Progenitor cell of endocrine pancreas (in vitro differentiated cells): ENCODE results near the gene ADGRB2. TPM values are rescaled to one million over a fixed set of nuclear protein-coding genes. Genes with fewer than 3 reads are reported as not detected.

ENCODE experiments used
- DNase-seq: peaks from one replicate; pipeline ENCODE4 v3.0.0; 2021; ENCODE audit warnings: low spot score; ENCODE audit not compliant: unreplicated experiment
- H3K27ac Mint-ChIP-seq: 2 replicates; pipeline ENCODE4 v1.8.0; 2021; ENCODE audit warnings: mild to moderate bottlenecking, moderate library complexity, mixed read lengths
- H3K27me3 Mint-ChIP-seq: 2 replicates; pipeline ENCODE4 v1.8.0; 2021; ENCODE audit warnings: mixed read lengths
- H3K36me3 Mint-ChIP-seq: 2 replicates; pipeline ENCODE4 v1.8.0; 2022; ENCODE audit warnings: mixed read lengths; ENCODE audit not compliant: insufficient read depth
- H3K4me1 Mint-ChIP-seq: 2 replicates; pipeline ENCODE4 v1.8.0; 2021; ENCODE audit warnings: low read depth, mixed read lengths
- H3K4me3 Mint-ChIP-seq: 2 replicates; pipeline ENCODE4 v1.8.0; 2021; ENCODE audit warnings: low read depth, mild to moderate bottlenecking, moderate library complexity, mixed read lengths
- H3K9me3 Mint-ChIP-seq: 2 replicates; pipeline ENCODE4 v1.8.0; 2021; ENCODE audit warnings: low read depth, mixed read lengths
- total RNA-seq: library from RNA; stranded (reverse); gene quantifications from 2 replicates; pipeline ENCODE4 v1.2.1, GENCODE V29; 2021
- TF ChIP-seq, protein P1 (sequence below): fragments of 200-600 bp; sonication (generic); IDR thresholded peaks from one replicate; pipeline ENCODE4 v1.5.0; 2021; ENCODE audit warnings: antibody characterized with exemption, mild to moderate bottlenecking; ENCODE audit not compliant: unreplicated experiment

ADGRB2 gene
- total RNA-seq, 1 donor from 2014 or later = 5.5 TPM

- no peaks in the 10 kb centered on the region for H3K36me3 Mint-ChIP-seq
- H3K27me3 Mint-ChIP-seq = peaks cover 30% of the 10 kb centered on the region
- no peak for DNase-seq
- H3K4me1 Mint-ChIP-seq = no peaks in the 10 kb centered on the region
- H3K4me3 Mint-ChIP-seq = no peak overlapping the region
- no peak overlapping the region for H3K27ac Mint-ChIP-seq
- no peaks in the 10 kb centered on the region for H3K9me3 Mint-ChIP-seq
- TF ChIP-seq, protein P1, sequence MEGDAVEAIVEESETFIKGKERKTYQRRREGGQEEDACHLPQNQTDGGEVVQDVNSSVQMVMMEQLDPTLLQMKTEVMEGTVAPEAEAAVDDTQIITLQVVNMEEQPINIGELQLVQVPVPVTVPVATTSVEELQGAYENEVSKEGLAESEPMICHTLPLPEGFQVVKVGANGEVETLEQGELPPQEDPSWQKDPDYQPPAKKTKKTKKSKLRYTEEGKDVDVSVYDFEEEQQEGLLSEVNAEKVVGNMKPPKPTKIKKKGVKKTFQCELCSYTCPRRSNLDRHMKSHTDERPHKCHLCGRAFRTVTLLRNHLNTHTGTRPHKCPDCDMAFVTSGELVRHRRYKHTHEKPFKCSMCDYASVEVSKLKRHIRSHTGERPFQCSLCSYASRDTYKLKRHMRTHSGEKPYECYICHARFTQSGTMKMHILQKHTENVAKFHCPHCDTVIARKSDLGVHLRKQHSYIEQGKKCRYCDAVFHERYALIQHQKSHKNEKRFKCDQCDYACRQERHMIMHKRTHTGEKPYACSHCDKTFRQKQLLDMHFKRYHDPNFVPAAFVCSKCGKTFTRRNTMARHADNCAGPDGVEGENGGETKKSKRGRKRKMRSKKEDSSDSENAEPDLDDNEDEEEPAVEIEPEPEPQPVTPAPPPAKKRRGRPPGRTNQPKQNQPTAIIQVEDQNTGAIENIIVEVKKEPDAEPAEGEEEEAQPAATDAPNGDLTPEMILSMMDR = no peak
Observed at GRCh38 chr1:31800674-31800967, 36.5 kb upstream of the ADGRB2 start.

GRCh38 chr1:31799895-31800673 lies 35.9 kb upstream of the ADGRB2 start:
- no peak overlapping the region for H3K4me3 Mint-ChIP-seq
- peaks cover 30% of the 10 kb centered on the region for H3K27me3 Mint-ChIP-seq
- H3K9me3 Mint-ChIP-seq = no peaks in the 10 kb centered on the region
- DNase-seq = no peak
- no peak overlapping the region for H3K27ac Mint-ChIP-seq
- H3K4me1 Mint-ChIP-seq = no peaks in the 10 kb centered on the region
- TF ChIP-seq, protein P1 = no peak
- no peaks in the 10 kb centered on the region for H3K36me3 Mint-ChIP-seq

- H3K27ac Mint-ChIP-seq = no peak overlapping the region
- no peaks in the 10 kb centered on the region for H3K36me3 Mint-ChIP-seq
- peak; percentile 5 for DNase-seq
- H3K27me3 Mint-ChIP-seq = peaks cover 30% of the 10 kb centered on the region
- no peaks in the 10 kb centered on the region for H3K9me3 Mint-ChIP-seq
- H3K4me1 Mint-ChIP-seq = no peaks in the 10 kb centered on the region
- no peak overlapping the region for H3K4me3 Mint-ChIP-seq
- TF ChIP-seq, protein P1 = no peak
Observed at GRCh38 chr1:31799196-31799894, 35.2 kb upstream of the ADGRB2 start.

GRCh38 chr1:31798433-31799195 lies 34.5 kb upstream of the ADGRB2 start:
- DNase-seq = no peak
- peaks cover 29% of the 10 kb centered on the region for H3K27me3 Mint-ChIP-seq
- no peaks in the 10 kb centered on the region for H3K9me3 Mint-ChIP-seq
- H3K4me3 Mint-ChIP-seq = no peak overlapping the region
- no peak overlapping the region for H3K27ac Mint-ChIP-seq
- H3K36me3 Mint-ChIP-seq = no peaks in the 10 kb centered on the region
- TF ChIP-seq, protein P1 = no peak
- H3K4me1 Mint-ChIP-seq = no peaks in the 10 kb centered on the region

DNA sequence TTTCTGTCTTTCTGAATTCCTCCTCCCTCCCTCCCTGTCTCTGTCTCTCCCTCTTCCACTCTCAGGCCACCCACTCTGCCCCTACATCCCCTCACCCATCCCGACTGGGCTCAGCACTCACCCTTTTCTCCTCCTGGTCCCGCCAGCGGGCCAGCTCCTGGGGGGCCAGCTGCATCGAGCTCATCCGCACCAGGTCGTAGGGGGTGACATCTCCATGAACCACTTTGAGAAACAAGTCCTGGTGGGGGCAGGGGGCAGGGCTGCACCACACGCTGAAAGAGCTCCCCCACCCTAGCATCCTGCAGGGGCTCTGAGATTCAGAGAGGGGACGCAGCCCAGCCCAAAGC lies 33.9 kb upstream of the ADGRB2 start:
- H3K36me3 Mint-ChIP-seq = no peaks in the 10 kb centered on the region
- no peak overlapping the region for H3K27ac Mint-ChIP-seq
- no peaks in the 10 kb centered on the region for H3K9me3 Mint-ChIP-seq
- DNase-seq = no peak
- TF ChIP-seq, protein P1 = no peak
- H3K4me1 Mint-ChIP-seq = no peaks in the 10 kb centered on the region
- no peak overlapping the region for H3K4me3 Mint-ChIP-seq
- peaks cover 27% of the 10 kb centered on the region for H3K27me3 Mint-ChIP-seq
